ENCODE results near the gene NPBWR2.

NPBWR2 gene

DNA sequence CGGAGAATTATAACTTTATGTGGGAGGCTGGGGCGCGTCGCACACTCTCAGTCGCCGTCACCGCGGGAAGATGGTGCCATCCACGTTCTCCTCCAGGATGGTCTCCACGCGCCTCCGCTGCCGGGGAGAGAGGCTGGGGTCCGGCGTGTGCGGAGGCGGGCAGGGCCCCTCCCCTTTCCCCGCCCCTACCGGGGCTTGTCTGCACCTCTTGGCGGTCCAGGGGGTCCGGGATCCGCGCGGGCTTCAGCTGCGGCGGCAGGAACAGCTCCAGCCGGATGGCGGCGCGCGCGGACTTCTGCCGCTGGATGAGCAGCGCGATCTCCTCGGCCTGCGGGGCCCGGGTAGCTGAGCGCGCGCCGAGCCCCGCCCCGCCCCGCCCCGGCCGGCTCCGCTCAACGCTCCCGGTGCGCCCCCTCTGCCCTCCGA, 24.0 kb downstream of the NPBWR2 start:
- no peaks in the 10 kb centered on the region for H3K79me2 ChIP-seq (ENCODE audit: low read length)
- no peaks in the 10 kb centered on the region for H3K36me3 ChIP-seq (replicated peaks; ENCODE audit: insufficient read depth, low read length)
- no peaks in the 10 kb centered on the region for H3K9me3 ChIP-seq (replicated peaks; ENCODE audit: insufficient read depth, low read length)
- H3K4me1 ChIP-seq (ENCODE audit: low read length) = peaks cover 8% of the 10 kb centered on the region
- 0 out of 2 replicates have a peak overlapping the region, but pooled peaks have one; percentile 51 for H2AFZ ChIP-seq (ENCODE audit: low read length)
- TF ChIP-seq EZH2 (optimal IDR thresholded peaks at IDR 0.05; ENCODE audit: low read depth, low read length) (no peak), CTCF (IDR thresholded peaks at IDR 0.05; ENCODE audit: low read length) (peak; percentile 50)
- no peak overlapping the region for H3K9ac ChIP-seq (ENCODE audit: low read length)
- H3K27me3 ChIP-seq (replicated peaks; ENCODE audit: insufficient read depth, low read length) = peaks cover 69% of the 10 kb centered on the region
- DNase-seq = peak; percentile 68
- H3F3A ChIP-seq (ENCODE audit: insufficient read depth, low read length) = peaks cover 20% of the 10 kb centered on the region
- peak overlapping the region; percentile 48 for H3K4me3 ChIP-seq (ENCODE audit: low read length)
- no peak overlapping the region for H3K27ac ChIP-seq (ENCODE audit: low read length)
- no peaks in the 10 kb centered on the region for H4K20me1 ChIP-seq (ENCODE audit: insufficient read depth, low read length)
- peak overlapping the region; percentile 86 for H3K4me2 ChIP-seq (ENCODE audit: low read depth, low read length)
- no peaks in the 10 kb centered on the region for H3K9me2 ChIP-seq (replicated peaks; ENCODE audit: insufficient read depth, low read length)

- Histone ChIP-seq H3K4me2 (ENCODE audit: low read depth, low read length) (peak overlapping the region; percentile 86), H3K79me2 (ENCODE audit: low read length) (no peaks in the 10 kb centered on the region), H3K27ac (ENCODE audit: low read length) (no peak overlapping the region), H3K9ac (ENCODE audit: low read length) (no peak overlapping the region), H3F3A (ENCODE audit: insufficient read depth, low read length) (peaks cover 25% of the 10 kb centered on the region), H3K4me3 (ENCODE audit: low read length) (peak overlapping the region; percentile 36; the same call in 1 of the 2 replicates), H3K36me3 (replicated peaks; ENCODE audit: insufficient read depth, low read length) (no peaks in the 10 kb centered on the region), H3K9me2 (replicated peaks; ENCODE audit: insufficient read depth, low read length) (no peaks in the 10 kb centered on the region), H2AFZ (ENCODE audit: low read length) (0 out of 2 replicates have a peak overlapping the region, but pooled peaks have one; percentile 51), H3K9me3 (replicated peaks; ENCODE audit: insufficient read depth, low read length) (no peaks in the 10 kb centered on the region), H3K4me1 (ENCODE audit: low read length) (peaks cover 13% of the 10 kb centered on the region), H4K20me1 (ENCODE audit: insufficient read depth, low read length) (no peaks in the 10 kb centered on the region), H3K27me3 (replicated peaks; ENCODE audit: insufficient read depth, low read length) (peaks cover 65% of the 10 kb centered on the region)
- TF ChIP-seq CTCF (IDR thresholded peaks at IDR 0.05; ENCODE audit: low read length) = no peak
- TF ChIP-seq EZH2phosphoT487 (IDR thresholded peaks at IDR 0.05; ENCODE audit: low read length) = no peak
- TF ChIP-seq EZH2 (optimal IDR thresholded peaks at IDR 0.05; ENCODE audit: low read depth, low read length) = no peak
- no peak for DNase-seq
These were observed 24.5 kb downstream of the NPBWR2 start for GRCh38 chr20:64082820-64083377.

DNA sequence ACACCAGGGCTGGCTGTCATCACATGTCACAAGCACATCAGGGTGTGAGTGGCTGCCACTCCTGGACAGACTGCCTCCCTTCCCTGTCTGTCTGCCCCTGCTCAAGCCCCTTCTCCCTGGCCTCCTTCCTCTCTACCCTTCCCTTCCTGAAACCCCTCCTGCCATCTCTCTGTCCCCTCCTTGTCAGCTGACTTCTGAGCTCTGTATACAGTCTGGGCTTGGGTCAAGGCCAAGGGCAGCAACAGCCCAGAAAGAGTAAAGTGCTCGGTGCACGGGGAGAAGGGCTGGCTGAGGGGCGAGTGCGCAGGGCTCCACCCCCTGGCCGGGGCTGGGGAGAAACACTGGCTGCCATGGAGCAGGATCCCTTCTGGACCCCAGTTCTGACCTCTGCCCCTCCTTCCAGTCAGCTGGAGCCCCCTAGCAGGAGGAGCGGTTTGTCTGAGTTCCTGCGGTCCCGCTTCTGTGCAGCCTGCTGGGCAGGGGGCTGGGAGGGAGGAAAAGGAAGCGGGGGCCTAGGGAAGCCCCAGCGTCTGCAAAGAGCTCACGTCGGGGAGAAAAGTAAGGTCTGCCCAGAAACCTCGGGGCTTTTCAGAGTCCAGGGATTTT, 25.1 kb downstream of the NPBWR2 start:
- H3K4me2 ChIP-seq (ENCODE audit: low read depth, low read length) = no peak overlapping the region
- H3K36me3 ChIP-seq (replicated peaks; ENCODE audit: insufficient read depth, low read length) = no peaks in the 10 kb centered on the region
- no peaks in the 10 kb centered on the region for H3K9me3 ChIP-seq (replicated peaks; ENCODE audit: insufficient read depth, low read length)
- H3K9me2 ChIP-seq (replicated peaks; ENCODE audit: insufficient read depth, low read length) = no peaks in the 10 kb centered on the region
- no peak overlapping the region for H3K9ac ChIP-seq (ENCODE audit: low read length)
- TF ChIP-seq CTCF (IDR thresholded peaks at IDR 0.05; ENCODE audit: low read length) = no peak
- TF ChIP-seq EZH2phosphoT487 (IDR thresholded peaks at IDR 0.05; ENCODE audit: low read length) = no peak
- TF ChIP-seq EZH2 (optimal IDR thresholded peaks at IDR 0.05; ENCODE audit: low read depth, low read length) = no peak
- no peak overlapping the region for H2AFZ ChIP-seq (ENCODE audit: low read length)
- H3K4me1 ChIP-seq (ENCODE audit: low read length) = peaks cover 17% of the 10 kb centered on the region
- H3K79me2 ChIP-seq (ENCODE audit: low read length) = no peaks in the 10 kb centered on the region
- H3K27me3 ChIP-seq (replicated peaks; ENCODE audit: insufficient read depth, low read length) = peaks cover 61% of the 10 kb centered on the region
- H3K4me3 ChIP-seq (ENCODE audit: low read length) = no peak overlapping the region
- peaks cover 26% of the 10 kb centered on the region for H3F3A ChIP-seq (ENCODE audit: insufficient read depth, low read length)
- no peak for DNase-seq
- H4K20me1 ChIP-seq (ENCODE audit: insufficient read depth, low read length) = no peaks in the 10 kb centered on the region
- H3K27ac ChIP-seq (ENCODE audit: low read length) = no peak overlapping the region

Measured in MM.1S (cell line).